Fibroblast of skin of abdomen (primary cell): ENCODE results near the gene RGS9.

Experiments used
- DNase-seq: peaks from one replicate; pipeline ENCODE4 v3.0.0-alpha.2; 2013

Gene RGS9

GRCh38 chr17:65261152-65261551, 124.0 kb downstream of the RGS9 start:
- DNase-seq = no peak

DNA sequence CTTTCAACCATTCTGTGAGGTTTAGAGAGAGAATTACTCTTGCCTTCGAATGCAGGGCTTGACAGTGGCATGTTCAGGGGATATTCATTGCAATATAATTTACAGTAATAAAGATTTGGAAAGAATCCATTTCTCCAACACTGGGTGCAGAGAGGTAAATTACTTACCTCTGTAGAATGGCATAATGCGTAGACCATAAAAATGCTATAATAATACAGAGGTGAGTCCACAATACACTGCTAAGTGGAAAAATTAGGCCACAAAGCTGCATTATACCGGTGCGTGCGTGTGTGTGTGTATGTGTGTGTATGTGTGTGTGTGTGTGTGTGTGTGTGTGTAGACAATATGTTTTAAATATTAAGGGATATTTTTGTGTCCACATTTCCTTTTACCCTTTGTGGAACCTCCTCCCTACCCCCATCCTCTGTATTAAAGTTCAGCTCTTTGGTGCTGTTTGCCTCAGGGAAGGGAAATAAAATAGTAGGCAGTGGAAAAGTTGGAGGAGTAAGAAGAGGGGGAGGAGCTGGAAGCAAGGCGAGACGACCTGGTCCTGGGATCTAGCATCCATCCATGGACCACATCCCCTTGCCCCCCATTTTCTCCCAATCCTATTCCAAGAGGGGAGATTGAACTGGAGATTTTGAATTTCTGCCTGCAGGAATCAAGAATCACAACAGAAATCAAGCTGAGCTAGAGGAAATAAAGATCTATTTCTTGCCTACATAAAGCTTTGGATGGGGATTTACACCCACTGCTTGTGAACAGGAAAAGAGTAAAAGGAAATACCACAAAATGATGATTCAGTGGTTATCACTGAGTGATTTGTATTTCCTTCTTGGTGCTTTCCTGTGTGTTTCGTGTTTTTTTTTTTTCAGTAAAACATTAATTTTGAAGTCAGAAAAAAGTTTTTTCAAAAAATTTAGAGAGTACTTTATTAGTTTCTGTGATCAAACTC, 124.8 kb downstream of the RGS9 start:
- peak; percentile 64 for DNase-seq

DNA sequence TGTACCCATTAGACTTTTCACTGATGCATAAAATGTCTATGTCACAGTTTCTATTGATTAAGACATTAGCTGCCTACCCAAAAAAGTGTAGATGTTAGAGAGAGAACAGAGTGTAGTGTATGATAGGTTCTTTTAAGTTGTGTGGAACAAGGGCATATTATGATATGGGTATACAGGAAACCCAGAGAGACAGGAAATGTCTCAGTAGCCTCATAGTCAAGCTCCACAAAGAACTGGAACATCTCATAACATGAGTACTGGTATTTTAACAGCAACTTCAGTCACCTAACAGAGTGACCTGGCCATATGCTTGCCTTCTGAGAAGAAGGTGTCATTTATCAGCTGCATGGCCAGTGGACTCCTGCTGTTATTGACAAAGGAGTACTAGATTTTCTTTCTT, 128.1 kb downstream of the RGS9 start:
- no peak for DNase-seq

- peak; percentile 53 for DNase-seq
Observed at GRCh38 chr17:65268832-65269231, 131.7 kb downstream of the RGS9 start.

- DNase-seq = no peak
Observed at GRCh38 chr17:65270499-65271253, 133.5 kb downstream of the RGS9 start.

DNA sequence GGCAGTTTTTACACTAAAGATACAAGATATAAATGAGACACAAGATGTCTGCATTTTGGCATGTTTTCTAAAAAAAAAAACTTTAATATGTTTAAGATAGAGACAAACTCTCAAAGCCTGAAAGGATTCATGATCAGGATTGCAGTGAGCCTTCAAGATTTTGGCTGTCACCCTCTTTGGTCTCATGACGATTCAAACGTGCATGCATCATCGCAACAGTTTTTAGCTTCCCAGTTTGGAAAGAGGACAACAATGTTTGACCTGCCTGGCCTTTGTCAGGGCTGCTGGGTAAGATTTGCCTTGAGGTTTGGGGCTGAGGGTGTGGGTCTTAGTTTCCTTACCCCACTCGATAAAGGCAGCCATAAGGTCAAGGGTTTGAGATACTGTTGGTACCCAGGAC, 134.1 kb downstream of the RGS9 start:
- DNase-seq = no peak
